A549 (cell line): ENCODE data around the gene MFN2. TPM values are rescaled to one million over a fixed set of nuclear protein-coding genes. Genes with fewer than 3 reads are reported as not detected.

ENCODE experiments used
- ATAC-seq, 2 experiments: fragments of 200-7000 bp in 1 of 2; fragments of >200 bp in 1 of 2; cut with Nextera tagmentation in 1 of 2; cut with Tn5 transposase in 1 of 2; 3 replicates each; pipeline versions ENCODE4 v1.8.0 to v1.9.1; 2018 to 2020; ENCODE audit warnings: mild to moderate bottlenecking in 1 of 2, moderate library complexity in 1 of 2
- CTCF ChIA-PET: fragments of 300-600 bp; sonication (Branson Sonifier 250); formaldehyde crosslinking; extraction: SDS; loops from one replicate; lab custom pipeline; 2021; ENCODE audit warnings: antibody characterized with exemption, inconsistent platforms; lab: Yijun Ruan, JAX
- POLR2A ChIA-PET: fragments of 350-600 bp; formaldehyde crosslinking; extraction: SDS; loops from one replicate; lab custom pipeline; 2021; ENCODE audit warnings: antibody characterized with exemption, inconsistent platforms; lab: Yijun Ruan, JAX
- DNase-seq, 2 experiments: peaks; one replicate each; pipeline versions ENCODE4 v3.0.0 to v3.0.0-alpha.2; 2011 to 2016; ENCODE audit warnings: low read depth in 1 of 2, low spot score in 1 of 2
- FAIRE-seq: peaks from 2 replicates; lab custom pipeline; 2011; peaks lifted over from hg19 to GRCh38; lab: Jason Lieb, UNC
- H3K27ac ChIP-seq, 2 experiments: fragments of >200 bp; sonication (Bioruptor Twin); formaldehyde crosslinking; 3 replicates each; pipeline ENCODE4 v1.5.1; 2016 to 2017
- H3K4me1 ChIP-seq: fragments of >200 bp; sonication (Bioruptor Twin); formaldehyde crosslinking; 3 replicates; pipeline ENCODE4 v1.6.1; 2016
- H3K4me2 ChIP-seq: fragments of >200 bp; sonication (Bioruptor Twin); formaldehyde crosslinking; 3 replicates; pipeline ENCODE4 v1.6.1; 2016
- H3K4me3 ChIP-seq: fragments of >200 bp; sonication (Bioruptor Twin); formaldehyde crosslinking; 3 replicates; pipeline ENCODE4 v1.5.1; 2016
- H3K9me3 ChIP-seq: fragments of >200 bp; sonication (Bioruptor Twin); formaldehyde crosslinking; 3 replicates; pipeline ENCODE4 v1.6.1; 2016
- BHLHE40 ChIP-seq: IDR thresholded peaks from 2 replicates; pipeline ENCODE4 v1.6.1; 2012; ENCODE audit warnings: low read depth, low read length, inconsistent platforms
- CBX2 ChIP-seq: fragments of 200-600 bp; sonication (generic); IDR thresholded peaks from 2 replicates; pipeline ENCODE4 v1.6.1; 2016; ENCODE audit warnings: low read depth, mild to moderate bottlenecking, borderline replicate concordance
- CEBPB ChIP-seq, 2 experiments: fragments of >200 bp in 1 of 2; sonication (Bioruptor Twin) in 1 of 2; formaldehyde crosslinking in 1 of 2; IDR thresholded peaks; 2 replicates each; pipeline ENCODE4 v1.6.1; 2012 to 2016
- CTCF ChIP-seq: fragments of >200 bp; sonication (Bioruptor Twin); formaldehyde crosslinking; IDR thresholded peaks from 3 replicates; pipeline ENCODE4 v1.5.1; 2016
- EHMT2 ChIP-seq: fragments of 200-600 bp; sonication (generic); IDR thresholded peaks from 2 replicates; pipeline ENCODE4 v1.6.1; 2016; ENCODE audit warnings: antibody characterized with exemption, low read depth, mild to moderate bottlenecking, moderate library complexity
- ESRRA ChIP-seq: fragments of 150-350 bp; IDR thresholded peaks from 2 replicates; pipeline ENCODE4 v1.6.1; 2014; ENCODE audit warnings: mild to moderate bottlenecking, low read length, borderline replicate concordance
- FOSB ChIP-seq: fragments of 250-450 bp; sonication (Bioruptor Pico); IDR thresholded peaks from 2 replicates; pipeline ENCODE4 v1.5.0; 2020; ENCODE audit warnings: mild to moderate bottlenecking, moderate library complexity
- FOXS1 ChIP-seq: fragments of 250-450 bp; sonication (Bioruptor Pico); IDR thresholded peaks from 2 replicates; pipeline ENCODE4 v1.5.0; 2020; ENCODE audit warnings: mild to moderate bottlenecking, moderate library complexity
- JUNB ChIP-seq: fragments of >200 bp; sonication (Bioruptor Twin); formaldehyde crosslinking; IDR thresholded peaks from 2 replicates; pipeline ENCODE4 v1.6.1; 2016
- KDM1A ChIP-seq: fragments of 200-600 bp; sonication (generic); IDR thresholded peaks from 2 replicates; pipeline ENCODE4 v1.6.1; 2016; ENCODE audit warnings: low read depth, mild to moderate bottlenecking
- KDM5A ChIP-seq: fragments of 200-600 bp; sonication (generic); IDR thresholded peaks from 2 replicates; pipeline ENCODE4 v1.6.1; 2016; ENCODE audit warnings: antibody characterized with exemption, mild to moderate bottlenecking
- MAZ ChIP-seq: fragments of 150-350 bp; IDR thresholded peaks from 2 replicates; pipeline ENCODE4 v1.6.1; 2014; ENCODE audit warnings: antibody characterized with exemption, low read depth, low read length, borderline replicate concordance
- NFE2L2 ChIP-seq: fragments of 150-350 bp; conservative IDR thresholded peaks from 2 replicates; pipeline ENCODE4 v1.6.1; 2014; ENCODE audit warnings: low read length
- RAD21 ChIP-seq, 2 experiments: fragments of >200 bp in 1 of 2; sonication (Bioruptor Twin) in 1 of 2; formaldehyde crosslinking in 1 of 2; IDR thresholded peaks in 1 of 2; conservative IDR thresholded peaks in 1 of 2; 2 replicates in 1 of 2; 3 replicates in 1 of 2; pipeline ENCODE4 v1.6.1; 2012 to 2018; ENCODE audit warnings: inconsistent platforms in 1 of 2
- RNF2 ChIP-seq: fragments of 200-600 bp; sonication (generic); IDR thresholded peaks from 2 replicates; pipeline ENCODE4 v1.6.1; 2016; ENCODE audit warnings: low read depth, mild to moderate bottlenecking, antibody characterized with exemption, moderate library complexity, borderline replicate concordance
- SREBF2 ChIP-seq: fragments of 450-650 bp; IDR thresholded peaks from 2 replicates; pipeline ENCODE4 v1.6.1; 2014; ENCODE audit warnings: mild to moderate bottlenecking, moderate library complexity
- TFCP2L1 ChIP-seq: fragments of 250-450 bp; sonication (Bioruptor Pico); IDR thresholded peaks from 2 replicates; pipeline ENCODE4 v1.5.0; 2021; ENCODE audit warnings: mild to moderate bottlenecking
- TP53 ChIP-seq: fragments of 250-450 bp; sonication (Bioruptor Pico); IDR thresholded peaks from 2 replicates; pipeline ENCODE4 v1.5.0; 2021; ENCODE audit warnings: mild to moderate bottlenecking, moderate library complexity
- WGBS: methylation state at CpG from one replicate; pipeline ENCODE4 v1.1.6; 2017; ENCODE audit errors: missing lambda C conversion rate; 5-methylcytosine and 5-hydroxymethylcytosine counted together
- polyA plus RNA-seq, 4 experiments: library from polyadenylated mRNA; depleted of rRNA in 3 of 4; stranded (reverse); fragments of >200 nt; fragmentation: RNase III in 1 of 4; extraction: RNeasy Plus Mini Kit Qiagen cat#74134 plus additional on column Dnase treatment in 1 of 4; gene quantifications; 2 replicates in 3 of 4; 3 replicates in 1 of 4; pipeline ENCODE4 v1.2.3, GENCODE V29; 2011 to 2017

MFN2 gene
- polyA plus RNA-seq, 2 of the 4 experiments (the other 2 are of a cell fraction), result 34.7 to 36.8 TPM

GRCh38 chr1:11999236-11999635 is 19.0 kb downstream of the MFN2 start:
- H3K4me3 ChIP-seq, result no peak overlapping the region
- ChIA-PET POLR2A (no interaction called here), CTCF (interaction anchor here (1.0 kb wide), 1 partner anchor 65 kb away, joined by 3 read pairs; the partner anchor contains the start of gene PLOD1)

GRCh38 chr1:12001249-12001917 is 21.1 kb downstream of the MFN2 start:
- CTCF ChIA-PET, result interaction anchor here (2.3 kb wide), 1 partner anchor 30 kb away, joined by 6 read pairs; no protein-coding TSS in a partner anchor
- peak in 1 of 2 experiments; percentile 52 for DNase-seq
- POLR2A ChIA-PET, result no interaction called here

More at GRCh38 chr1:11999236-11999635, 19.0 kb downstream of the MFN2 start:
- H3K4me1 ChIP-seq, result peaks cover 8% of the 10 kb centered on the region; the same call in 1 of the 3 replicates
- FAIRE-seq, result no peak
- no peaks in the 10 kb centered on the region for H3K9me3 ChIP-seq
- no peak overlapping the region for H3K4me2 ChIP-seq
- no peak for DNase-seq
- H3K27ac ChIP-seq, result no peak overlapping the region
- no peak for ATAC-seq
- TF ChIP-seq BHLHE40 (no peak), MAZ (no peak), JUNB (no peak), FOSB (no peak), ESRRA (no peak), RNF2 (no peak), RAD21 (conservative IDR thresholded peaks at IDR 0.05 in 1 of 2, IDR thresholded peaks at IDR 0.05 in 1 of 2) (no peak), CEBPB (IDR thresholded peaks at IDR 0.05) (no peak), CBX2 (no peak), CTCF (no peak), TP53 (CRISPR knock-in tag) (no peak), KDM1A (no peak), FOXS1 (no peak)
- 63% methylated on average over 3 of the region's 3 CpGs for WGBS

More at GRCh38 chr1:12001249-12001917, 21.1 kb downstream of the MFN2 start:
- WGBS, result 74% methylated on average over 14 of the region's 14 CpGs
- ATAC-seq (peak; percentile 52; a peak in 2 of 6 replicates), FAIRE-seq (no peak)
- no peak for TF ChIP-seq MAZ
- peak; percentile 22; the same call in 2 of the 3 replicates for TF ChIP-seq CTCF
- no peak for TF ChIP-seq TFCP2L1
- no peak for TF ChIP-seq CEBPB (IDR thresholded peaks at IDR 0.05)
- TF ChIP-seq KDM5A, result no peak
- no peak for TF ChIP-seq SREBF2
- TF ChIP-seq NFE2L2, result no peak
- no peak for TF ChIP-seq EHMT2
- TF ChIP-seq, all 56 proteins: peak for 1
- Histone ChIP-seq H3K4me1 (peaks cover 8% of the 10 kb centered on the region; the same call in 1 of the 3 replicates), H3K9me3 (no peaks in the 10 kb centered on the region), H3K27ac (peak overlapping the region; percentile 59 to 78; a peak in 5 of 6 replicates), H3K4me3 (no peak overlapping the region), H3K4me2 (no peak overlapping the region)
